Iris pigment epithelial cell (primary cell): ENCODE data around the gene AAR2.

Experiments used
- DNase-seq: peaks from one replicate; pipeline ENCODE4 v3.0.0-alpha.2; 2011; ENCODE audit warnings: low read depth

The AAR2 gene, protein sequence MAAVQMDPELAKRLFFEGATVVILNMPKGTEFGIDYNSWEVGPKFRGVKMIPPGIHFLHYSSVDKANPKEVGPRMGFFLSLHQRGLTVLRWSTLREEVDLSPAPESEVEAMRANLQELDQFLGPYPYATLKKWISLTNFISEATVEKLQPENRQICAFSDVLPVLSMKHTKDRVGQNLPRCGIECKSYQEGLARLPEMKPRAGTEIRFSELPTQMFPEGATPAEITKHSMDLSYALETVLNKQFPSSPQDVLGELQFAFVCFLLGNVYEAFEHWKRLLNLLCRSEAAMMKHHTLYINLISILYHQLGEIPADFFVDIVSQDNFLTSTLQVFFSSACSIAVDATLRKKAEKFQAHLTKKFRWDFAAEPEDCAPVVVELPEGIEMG

DNA sequence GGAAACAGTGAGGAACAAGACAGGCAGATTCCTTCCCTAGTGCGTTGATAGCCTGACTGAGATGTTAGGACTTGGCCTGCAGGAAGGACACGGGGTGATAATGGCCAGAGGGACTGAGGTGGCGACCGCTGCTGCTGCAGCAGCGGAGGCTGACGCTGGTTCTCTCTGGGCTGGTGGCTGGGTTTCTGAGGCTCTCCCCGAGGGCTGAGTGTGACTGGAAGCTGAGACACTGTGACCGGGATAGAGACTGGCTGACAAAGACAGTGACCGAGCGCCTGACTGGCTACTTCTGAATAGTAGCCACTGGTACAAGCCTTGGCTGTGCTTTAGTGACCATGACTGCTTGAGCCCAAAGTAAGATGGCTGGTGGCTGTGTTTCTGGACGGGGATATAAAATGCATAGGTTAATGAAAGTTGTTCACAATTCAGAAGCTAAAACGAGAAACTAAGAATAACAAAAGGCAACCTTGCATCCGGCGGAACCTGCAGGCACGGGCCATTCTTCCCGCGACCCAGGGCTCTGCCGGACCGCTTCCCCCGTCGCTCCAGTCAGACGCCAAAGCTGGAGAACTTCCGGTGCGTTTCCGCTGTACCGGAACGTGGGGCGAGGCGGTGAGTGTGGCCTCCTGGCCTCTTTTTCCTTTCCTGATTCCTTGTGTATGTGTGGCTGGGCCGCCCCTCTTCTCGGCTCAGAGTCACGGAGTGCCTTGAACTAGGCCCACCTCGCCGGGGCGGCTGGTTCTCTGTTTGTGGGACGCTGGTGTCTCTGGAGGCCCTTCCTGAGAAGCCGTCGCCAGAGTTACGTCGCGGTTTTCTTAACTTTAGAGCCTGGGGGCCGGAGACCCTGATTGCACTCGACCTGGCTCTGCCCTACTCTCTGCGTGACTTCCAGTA lies at the start of gene AAR2:
Gene AAR2 (plus strand): TSS at position 587 of the 894 bp plus-strand sequence. CDS start 3,391 bp downstream, outside the sequence.
- peak; percentile 77 for DNase-seq

DNA sequence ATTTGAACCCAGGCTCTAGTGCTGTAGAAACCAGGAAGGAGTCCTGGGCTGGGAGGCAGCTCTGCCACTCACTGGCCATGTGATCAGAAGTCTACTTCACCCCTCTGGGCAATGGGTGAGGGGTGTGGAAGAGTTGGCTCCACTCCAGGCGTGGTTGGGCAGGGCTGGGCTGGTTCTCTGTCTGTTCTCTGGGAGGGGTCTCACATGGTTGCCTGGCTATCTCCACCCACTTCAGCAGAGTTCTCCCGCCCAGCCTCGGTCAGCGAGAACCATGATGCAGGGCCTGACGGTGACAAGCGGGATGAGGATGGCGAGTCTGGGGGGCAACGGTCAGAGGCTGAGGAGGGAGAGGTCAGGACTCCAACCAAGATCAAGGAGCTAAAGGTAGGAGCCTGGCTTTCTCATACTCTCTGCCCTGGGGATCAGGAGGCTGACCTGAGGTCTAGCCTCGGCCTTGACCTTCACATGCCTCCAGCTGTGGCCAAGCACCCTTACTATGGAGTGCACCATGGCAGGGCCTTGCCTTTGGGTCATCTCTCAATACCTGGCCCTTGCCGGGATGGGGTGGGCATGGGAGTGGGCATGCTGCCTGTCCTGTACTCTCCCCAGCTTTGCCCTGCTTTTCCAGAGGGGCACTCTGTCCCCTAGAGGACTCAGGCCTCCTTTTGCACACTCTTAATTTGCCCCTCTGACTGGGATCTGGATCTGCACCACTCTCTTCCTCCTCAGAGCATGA lies 42.1 kb upstream of the AAR2 start:
- no peak for DNase-seq

DNA sequence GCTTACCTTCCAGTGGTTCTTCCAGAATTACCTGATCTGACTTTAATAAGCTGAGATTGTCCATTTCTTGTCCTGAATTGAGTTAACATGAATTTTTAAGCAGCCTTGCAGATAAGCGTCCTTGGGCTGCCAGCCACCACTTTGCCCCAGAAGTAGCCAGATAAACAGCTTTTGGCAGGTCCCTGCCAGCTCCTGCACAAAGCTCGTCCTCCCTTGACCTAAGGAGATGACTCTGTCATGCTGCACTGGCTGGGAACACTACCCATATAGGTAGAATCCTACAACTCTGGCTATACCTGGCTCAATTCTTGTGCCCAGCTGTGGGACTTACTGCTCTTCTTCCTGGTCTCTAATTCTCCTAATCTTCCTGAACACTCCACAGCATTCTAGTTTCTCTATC lies 39.6 kb upstream of the AAR2 start:
- DNase-seq = no peak

DNA sequence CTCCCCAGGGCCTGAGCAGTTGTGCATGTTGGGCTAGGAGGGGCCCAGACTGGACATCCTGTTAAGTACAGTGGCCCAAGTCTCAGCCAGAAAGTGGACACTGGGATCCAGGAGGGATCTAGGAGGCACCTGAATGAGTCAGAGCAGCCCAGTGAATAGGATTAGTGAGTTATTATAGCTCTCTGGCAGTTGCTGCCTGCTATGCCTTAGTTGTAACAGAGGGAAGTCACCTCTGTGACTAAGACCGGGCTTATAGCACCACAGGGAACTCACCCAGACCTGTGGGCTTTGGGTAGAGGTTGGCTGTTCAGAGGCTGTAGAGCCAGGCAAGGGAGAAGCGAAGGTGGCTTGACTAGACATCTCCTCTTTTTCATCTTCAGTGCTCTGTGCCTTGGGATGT lies 39.0 kb upstream of the AAR2 start:
- no peak for DNase-seq

DNA sequence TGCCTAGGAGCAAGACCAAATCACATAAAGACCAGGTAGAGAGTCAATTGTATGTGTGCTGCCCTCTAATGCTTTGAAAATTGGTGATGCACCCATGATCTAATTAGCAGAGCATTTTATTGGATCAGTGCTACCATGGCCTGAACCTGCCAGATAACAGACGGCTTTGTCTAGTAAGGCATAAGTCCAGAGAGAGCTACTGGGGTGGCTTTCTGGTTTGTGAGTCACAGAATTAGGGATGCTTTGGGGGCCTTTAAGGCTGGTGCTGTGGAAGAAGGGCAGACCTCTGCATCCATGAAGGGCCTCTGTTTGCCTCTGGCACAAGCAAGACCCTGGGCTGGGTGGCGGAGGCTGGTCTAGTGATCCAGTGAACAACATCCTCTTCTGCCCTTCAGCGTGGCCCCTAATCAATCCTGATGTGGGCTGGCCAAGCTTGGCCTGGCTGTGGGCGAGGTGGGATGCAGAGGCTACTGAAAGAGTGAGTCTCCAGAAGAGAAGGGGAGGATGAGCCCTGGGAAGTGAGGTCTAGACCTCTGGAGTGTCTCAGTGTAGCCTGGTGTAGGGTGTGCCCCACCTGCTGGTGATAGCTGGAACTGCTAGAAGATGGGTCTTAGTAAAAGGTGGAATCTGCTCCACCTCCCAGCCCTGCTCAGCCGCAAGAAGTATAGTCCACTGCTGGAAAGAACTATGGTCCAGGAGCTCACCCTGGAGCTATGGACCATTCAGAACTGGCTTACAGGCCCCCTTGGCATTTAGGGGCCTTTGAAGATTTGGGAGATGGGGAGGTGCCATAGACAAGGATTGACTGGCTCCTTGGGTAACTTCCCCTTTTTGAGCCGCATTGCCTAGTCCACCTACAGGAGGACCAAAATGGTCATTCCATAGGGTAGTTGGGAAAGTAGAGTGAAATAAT lies 36.7 kb upstream of the AAR2 start:
- DNase-seq = peak; percentile 75

DNA sequence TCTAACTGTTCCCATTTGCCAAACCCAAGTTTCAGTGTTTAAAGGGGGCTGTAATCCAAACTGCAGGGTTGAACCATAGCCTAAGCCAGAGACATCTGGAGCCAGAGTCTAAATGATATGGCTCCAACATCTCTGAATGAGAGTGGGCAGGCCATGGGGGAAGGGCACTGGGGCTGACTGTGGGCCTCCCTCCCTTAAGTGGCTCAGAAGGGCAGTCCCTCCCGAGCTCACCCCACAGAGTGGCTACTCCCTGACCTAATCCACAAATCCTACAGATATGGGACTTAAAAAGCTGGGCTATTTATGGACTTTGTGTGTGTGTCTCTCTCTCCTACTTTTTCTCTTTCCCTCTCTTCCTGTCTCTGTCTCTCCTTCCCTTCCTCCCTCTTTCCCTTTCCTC lies 35.8 kb upstream of the AAR2 start:
- no peak for DNase-seq

DNA sequence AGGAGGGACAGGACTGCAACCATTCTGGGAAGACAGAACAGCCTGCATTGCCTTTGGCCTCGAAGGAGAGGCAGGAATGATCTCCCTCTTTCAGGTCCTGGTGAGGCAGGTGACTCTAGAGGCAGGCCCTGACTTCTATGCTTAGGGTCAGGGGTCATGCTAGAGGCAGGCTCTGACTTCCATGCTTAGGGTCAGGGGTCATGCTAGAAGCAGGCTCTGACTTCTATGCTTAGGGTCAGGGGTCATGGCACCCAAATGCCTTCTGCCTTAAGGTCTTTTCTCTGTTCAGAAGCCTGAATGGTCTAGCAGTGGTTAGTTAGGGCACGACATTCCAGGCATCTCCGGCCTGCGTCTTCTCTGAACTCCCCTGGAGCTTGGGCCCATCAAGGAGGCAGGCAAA lies 35.1 kb upstream of the AAR2 start:
- no peak for DNase-seq

DNA sequence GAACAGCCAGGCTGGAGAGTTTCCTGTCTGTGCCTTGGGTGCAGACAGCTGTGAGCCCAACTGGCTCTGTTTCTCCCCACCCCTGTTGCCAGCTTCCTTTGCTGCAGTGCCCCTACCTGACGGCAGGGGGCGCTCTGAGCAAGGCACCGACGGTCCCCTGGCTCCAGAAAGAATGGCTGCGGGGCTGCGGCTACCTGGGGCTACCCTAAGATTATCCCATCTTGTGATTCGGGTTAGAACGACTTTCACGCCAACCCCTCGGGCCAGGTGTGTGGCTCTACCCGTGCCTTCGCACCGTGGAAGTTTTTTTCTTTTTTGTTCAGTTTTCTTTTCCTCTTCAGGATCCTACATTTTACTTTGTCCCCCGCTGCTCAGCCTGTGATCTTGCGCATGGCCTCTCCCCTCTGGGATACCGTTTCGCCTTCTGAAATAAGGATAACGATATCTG lies 33.4 kb upstream of the AAR2 start:
- peak; percentile 22 for DNase-seq

DNA sequence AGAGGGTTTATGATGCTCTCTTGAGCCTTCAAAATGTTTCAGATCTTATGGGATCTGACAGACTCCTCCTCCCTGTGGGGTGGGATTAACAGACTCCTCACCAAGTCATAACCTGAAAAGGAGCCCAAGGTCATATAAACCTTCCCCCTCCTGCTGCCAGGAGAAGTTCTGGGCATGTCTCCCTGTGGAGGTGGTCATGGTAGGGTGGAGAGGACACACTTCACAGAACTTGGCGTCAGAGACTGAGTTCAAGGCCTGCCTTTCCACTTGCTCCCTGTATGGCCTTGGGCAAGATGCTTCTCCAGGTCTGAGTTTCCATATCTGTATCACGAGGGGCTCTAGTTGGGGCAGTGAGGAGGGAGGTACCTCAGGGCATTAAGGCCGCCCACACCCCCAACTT lies 32.4 kb upstream of the AAR2 start:
- DNase-seq = no peak

DNA sequence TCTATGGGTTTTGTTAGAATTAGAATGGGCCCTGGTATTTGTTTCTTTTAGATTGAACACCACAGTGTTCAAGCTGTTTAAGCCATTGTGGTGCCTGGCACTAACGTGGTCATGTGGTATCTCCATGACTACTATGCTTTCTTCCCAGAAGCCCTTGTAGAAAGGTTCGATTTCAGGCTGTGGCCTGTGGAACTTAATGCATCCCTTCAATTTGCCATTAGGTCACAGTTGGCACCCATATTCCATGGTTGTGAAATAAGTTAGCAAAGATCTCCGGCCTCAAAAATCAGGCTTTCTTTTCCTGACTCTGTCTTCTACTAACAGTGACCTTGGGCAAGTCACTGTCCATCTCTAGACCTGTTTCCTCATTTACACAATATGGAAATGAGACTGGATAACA lies 31.3 kb upstream of the AAR2 start:
- no peak for DNase-seq

DNA sequence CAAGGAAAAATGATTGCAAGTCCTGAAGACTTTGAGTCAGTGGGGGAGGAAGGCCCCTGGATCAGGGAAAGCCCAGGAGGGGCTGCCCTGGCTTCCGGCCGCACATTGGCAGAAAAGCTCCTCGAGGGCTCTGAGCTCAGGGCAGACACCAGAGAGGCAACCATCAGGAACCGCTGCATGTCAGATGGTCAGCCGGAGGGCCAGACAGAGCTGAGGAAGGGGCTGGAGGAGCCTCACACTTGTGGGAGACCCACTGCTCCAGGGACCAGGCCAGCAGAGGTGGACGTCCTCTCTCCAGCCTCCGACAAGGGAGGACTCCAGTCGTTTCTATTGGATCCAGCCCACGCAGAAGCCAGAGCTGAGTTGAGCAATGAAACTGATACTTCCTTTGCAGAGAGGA lies 30.2 kb upstream of the AAR2 start:
- DNase-seq = no peak

DNA sequence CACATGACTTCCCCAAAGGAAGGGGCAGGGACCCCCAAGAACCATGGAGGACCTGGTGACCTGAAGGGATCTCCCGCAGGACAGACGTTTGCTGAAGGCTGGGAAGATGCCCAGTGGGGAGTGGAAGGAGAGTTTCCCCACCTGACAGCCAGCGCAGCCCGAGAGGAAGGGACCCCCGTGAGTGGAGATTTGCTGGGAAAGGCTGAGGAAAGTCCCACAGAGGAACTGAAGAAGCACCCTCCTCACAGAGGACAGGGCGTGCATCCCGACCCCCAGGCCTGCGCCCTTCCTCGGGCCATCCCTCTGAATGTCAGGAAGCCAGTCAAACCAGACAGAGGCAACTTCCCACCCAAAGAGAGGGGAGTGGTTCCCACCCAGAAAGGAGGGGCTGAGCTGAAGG lies 29.6 kb upstream of the AAR2 start:
- DNase-seq = no peak

DNA sequence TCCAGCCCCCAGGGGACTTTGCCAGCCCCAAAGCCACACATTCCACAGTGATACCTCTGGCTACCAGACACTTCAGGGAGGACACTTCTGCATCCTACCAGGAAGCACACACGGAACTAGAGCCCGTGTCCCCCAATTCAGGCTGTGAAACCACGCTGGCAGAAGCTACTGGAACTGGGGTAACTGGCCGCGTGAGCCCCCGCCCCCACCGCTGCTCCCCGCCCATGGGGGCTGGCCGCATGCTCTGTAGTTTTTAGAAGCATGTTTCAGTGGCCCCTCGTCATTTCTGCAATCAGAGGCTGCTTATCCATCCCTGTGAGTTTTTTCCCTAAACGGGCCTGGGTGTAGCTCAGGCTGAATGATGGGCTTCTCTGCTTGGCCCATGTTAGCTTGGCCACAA lies 28.7 kb upstream of the AAR2 start:
- DNase-seq = no peak

DNA sequence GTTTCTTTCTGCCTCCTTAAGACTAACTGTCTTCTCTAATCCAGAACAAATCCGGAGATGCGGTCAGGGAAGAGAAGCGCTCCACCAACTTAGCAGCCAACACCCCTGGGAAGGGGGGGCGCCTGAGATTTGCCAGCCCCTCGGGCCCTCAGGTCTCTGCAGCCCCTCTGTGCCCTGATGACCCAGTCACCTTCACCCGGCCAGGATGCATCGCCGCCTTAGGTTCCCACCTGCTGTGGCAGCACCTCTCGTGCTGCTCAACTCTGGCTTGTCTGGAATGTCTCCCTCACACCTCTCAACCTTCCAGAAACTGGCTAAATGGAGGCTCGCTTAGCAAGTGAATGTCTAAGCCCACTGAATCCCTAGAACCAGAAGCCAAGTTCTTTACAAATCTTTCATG lies 28.0 kb upstream of the AAR2 start:
- DNase-seq = no peak

DNA sequence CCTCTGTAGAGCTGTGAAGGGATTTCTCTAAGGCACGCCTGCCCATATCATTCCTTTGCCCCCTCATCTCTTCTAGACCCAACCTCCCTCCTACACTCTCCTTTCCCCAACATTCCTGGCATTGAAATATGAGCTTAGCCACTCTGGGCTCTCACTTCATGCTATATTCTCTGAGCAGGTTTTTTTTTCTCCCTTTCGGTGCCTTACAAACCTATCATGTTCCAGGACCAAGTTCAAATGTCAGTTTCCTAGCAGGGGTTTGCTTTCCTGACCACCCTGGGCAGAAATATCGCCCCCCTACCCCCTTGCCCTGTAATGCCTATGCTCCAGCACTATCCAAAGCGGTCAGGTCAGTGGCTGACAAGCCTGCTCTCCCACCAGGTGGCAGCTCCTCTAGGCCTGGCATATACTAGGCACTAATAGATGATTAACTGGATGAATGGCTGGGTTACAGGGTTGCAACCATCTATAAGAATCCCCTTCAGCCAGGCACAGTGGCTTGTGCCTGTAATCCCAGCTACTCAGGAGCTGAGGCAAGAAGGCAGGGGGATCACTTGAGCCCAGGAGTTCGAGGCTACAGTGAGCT lies 25.7 kb upstream of the AAR2 start:
- peak; percentile 3 for DNase-seq

DNA sequence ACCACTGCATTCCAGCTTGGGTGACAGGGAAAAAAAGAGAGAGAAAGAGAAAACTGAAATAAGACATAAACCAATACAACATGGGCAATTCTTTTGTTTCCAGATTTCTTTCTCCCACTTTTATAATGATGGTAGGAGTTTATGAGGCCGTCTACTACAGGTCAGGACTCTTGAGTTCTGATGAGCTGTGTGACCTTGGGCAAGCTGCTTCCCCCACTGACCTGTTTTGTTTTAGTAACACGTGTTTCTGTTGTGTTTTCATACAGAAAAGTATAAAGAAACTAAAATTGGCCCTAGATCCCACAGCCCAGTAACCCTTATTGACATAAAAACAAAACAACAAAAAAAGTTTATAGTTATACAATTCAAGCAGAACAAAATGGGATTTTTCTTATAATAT lies 22.9 kb upstream of the AAR2 start:
- no peak for DNase-seq

DNA sequence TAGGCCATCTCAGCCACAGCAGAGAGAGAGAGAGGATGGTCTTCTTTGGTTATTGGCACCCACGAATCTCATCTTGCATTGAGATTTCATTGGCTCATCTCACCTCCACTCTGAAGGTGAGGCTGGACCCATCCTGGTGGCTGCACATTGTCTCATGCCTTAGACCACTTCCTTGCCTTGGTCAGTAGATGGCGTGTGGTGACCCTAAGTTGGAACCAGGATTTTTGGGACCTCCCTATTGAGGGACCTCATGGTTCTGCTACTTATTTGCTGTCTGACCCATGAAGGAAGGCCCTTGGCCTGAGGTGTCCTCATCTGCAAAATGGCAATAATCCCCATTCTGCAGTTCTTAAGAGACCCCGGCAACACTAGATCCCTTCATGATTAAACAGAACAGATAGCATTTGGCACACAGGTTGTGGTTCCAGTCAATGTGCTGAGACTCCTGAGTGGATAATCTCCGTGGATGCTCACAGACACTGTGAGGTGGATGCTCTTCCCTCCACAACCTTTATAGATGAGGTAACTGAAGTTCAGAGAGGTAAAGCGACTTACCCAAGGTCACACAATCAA lies 21.5 kb upstream of the AAR2 start:
- DNase-seq = peak; percentile 36

DNA sequence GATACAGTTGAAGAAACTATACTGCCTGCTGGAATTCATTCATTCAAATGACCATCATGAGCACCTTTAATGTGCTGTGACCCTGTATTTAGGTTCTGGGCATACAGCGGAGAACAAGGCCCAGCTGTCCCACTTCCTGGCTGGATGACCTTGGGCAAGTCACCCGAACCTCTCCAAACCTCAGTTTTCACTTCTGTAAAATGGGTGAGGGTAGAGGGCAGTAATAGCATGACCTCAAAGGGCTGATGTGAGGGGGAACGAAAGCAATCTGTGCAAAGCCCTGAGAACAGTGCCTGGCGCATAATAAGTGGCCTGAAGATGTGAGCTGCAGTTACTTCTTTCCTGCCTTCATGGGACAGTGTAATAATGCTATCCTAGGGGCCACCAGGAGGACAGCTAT lies 20.5 kb upstream of the AAR2 start:
- DNase-seq = no peak

DNA sequence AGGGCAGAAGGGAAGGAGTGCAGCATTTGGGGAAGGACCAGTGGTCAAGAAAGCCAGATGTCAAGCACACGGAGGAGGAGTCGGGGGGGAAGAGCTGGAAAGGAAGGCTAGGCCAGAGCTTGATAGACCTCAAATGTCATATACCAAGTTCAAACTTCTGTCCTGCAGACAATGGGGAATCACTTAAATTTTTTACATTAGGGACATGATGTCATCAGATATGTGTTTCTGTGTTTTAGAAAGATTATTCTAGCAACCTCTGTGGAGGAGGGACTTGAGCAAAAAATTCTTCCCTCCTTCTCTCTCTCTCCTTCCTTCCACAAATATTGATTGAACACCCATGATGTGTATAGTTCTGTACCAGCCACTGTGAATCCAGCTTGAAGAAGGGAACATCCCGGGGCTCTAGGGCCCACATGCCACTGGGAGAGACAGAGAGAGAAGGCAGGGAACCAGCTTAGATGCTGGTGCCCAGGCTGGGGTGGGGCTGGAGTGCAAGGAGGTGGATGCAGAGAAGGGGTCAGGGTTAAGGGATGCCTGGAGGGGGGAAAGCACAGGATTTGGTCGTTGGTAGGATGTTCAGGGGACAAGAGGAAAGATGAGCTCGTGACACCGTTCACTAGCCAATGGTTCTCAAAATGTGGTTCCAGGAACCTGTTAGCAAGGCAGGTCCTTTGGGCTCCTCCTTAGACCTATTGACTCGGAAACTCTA lies 19.8 kb upstream of the AAR2 start:
- DNase-seq = no peak

DNA sequence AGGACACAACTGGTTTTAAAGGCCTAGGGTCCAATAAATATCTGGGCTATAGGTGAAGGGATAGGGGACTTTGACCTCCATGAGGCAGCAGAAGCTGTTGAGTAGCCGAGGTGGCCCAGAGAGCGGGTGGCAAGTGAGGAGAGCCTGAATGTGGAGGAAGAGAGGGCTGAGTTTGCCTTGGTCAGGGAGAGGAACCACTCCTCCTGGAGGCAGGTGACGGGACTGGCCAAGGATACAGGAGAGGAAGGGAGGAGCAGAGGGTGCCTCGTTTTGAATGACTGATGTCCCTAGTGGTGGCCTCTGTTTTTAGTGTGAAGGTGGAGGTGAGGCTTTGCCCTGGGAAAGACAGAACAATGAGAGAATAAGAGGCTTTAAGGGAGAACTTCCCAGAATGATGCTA lies 19.1 kb upstream of the AAR2 start:
- DNase-seq = no peak
